ENCODE data around the gene NUP210L.
A peak's percentile ranks its signal among the peaks of the same experiment; 100 is the strongest.
"Not testable (repeated sequence)": the region's sequence is repeated elsewhere in the genome, so short reads cannot be mapped to it uniquely, and the experiment has no call there.

NUP210L gene

GRCh38 chr1:153991806-153992205, 163.1 kb downstream of the NUP210L start:
- no peak for DNase-seq (ENCODE audit: low spot score)

GRCh38 chr1:153991151-153991630, 163.7 kb downstream of the NUP210L start:
- DNase-seq (ENCODE audit: low spot score) = no peak

DNA sequence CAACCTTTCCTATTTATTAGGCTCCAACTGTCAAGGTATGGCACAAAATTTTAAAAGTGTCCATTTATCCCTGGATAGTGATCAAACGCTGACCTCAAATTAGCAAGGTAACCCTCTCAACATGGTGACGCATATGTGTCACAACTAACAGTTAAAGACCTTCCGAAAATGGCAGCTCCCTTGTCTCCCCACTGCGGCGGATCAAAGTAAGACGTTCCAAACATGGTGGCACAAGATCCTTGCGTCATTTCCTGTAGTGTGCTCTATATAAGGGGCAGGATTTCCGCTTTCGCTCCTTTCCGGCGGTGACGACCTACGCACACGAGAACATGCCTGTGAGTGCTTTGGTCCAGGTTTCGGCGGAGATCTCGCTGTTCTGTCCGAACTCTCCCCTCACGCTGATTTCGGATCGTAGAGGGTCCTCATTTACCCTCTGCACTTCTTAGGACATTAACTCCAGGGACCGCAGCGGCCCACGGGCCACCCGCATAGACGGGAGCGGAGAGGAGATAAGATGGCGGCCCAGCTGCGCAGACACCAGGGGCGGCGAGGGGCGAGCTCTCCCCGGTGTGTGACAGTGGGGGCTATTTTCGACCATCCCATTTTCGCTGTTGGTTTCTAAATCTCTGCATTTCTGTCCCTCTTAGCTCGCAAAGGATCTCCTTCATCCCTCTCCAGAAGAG, 164.3 kb downstream of the NUP210L start, which contains the start of gene RPS27:
Gene RPS27 (plus strand): TSS at position 295 of the 683 bp plus-strand sequence. CDS start 35 bp downstream, at position 330.
- DNase-seq (ENCODE audit: low spot score) = peak; percentile 96

GRCh38 chr1:153987621-153988020, 167.3 kb downstream of the NUP210L start:
- no peak for DNase-seq (ENCODE audit: low spot score)

- DNase-seq (ENCODE audit: low spot score) = no peak
Measured at GRCh38 chr1:153985941-153986761, 168.7 kb downstream of the NUP210L start, which contains the start of gene RAB13. TSS of gene RAB13 (minus strand) at chr1:153986339. CDS start at chr1:153986236, 103 bp downstream.

GRCh38 chr1:153985341-153985912, 169.4 kb downstream of the NUP210L start:
- peak; percentile 27 for DNase-seq (ENCODE audit: low spot score)

- DNase-seq (ENCODE audit: low spot score) = no peak
Measured at GRCh38 chr1:153984123-153984894, 170.6 kb downstream of the NUP210L start.

DNA sequence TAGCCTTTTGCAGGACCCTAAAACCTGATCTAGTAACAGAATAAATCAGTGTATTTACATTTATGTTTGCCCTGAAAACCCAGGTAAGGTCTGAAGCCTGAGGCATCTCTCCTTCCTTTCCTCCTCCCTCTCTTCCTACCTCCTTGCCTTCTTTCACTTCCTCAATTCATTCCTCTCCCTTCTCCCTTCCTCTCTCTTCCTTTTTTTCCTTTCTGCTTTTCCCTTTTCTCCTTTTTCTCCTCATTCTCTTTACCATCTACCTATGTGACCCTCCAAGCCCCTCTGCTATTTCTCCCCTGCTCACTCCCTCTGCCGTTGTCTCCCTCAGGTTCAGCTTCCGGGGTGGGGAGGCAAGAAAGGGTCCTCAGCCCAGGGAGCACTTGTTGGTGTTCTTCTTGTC, 173.1 kb downstream of the NUP210L start:
- not testable (repeated sequence) for DNase-seq (ENCODE audit: low spot score)

GRCh38 chr1:153979091-153979490, 175.8 kb downstream of the NUP210L start:
- DNase-seq (ENCODE audit: low spot score) = not testable (repeated sequence)

DNA sequence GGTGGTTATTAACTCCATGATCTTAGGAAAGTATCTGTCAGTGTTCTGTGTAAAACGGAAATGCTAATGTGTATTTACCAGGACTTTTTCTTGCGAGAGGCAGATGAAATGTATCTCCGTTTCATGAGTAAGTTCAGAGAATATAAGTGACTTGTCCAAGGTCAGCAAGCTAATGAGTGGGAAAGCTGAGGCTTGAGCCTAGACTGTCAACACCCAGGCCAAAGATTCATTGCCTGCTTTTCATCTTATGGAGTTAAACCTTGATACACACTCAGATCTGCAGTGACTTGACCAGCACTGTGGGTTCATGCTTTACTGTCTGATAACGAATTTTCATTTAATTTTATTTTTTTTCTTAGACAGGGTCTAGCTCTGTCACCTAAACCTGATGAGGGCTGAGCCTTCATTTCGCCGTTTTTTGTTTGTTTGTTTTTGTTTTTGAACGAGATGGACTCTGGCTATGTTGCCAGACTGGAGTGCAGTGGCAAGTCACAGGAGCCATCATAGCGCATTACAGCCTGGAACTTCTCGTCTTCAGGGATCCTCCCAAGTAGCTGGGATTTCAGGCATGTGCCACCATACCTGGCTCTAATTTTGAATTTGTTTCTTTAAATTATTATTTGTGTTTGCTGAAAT, 176.5 kb downstream of the NUP210L start:
- DNase-seq (ENCODE audit: low spot score) = no peak

- peak; percentile 79 for DNase-seq (ENCODE audit: low spot score)
Measured at GRCh38 chr1:153977250-153978240, 177.3 kb downstream of the NUP210L start, which contains the start of gene JTB. TSS of gene JTB (minus strand) at chr1:153977674. CDS start at chr1:153977252, 422 bp downstream.

DNA sequence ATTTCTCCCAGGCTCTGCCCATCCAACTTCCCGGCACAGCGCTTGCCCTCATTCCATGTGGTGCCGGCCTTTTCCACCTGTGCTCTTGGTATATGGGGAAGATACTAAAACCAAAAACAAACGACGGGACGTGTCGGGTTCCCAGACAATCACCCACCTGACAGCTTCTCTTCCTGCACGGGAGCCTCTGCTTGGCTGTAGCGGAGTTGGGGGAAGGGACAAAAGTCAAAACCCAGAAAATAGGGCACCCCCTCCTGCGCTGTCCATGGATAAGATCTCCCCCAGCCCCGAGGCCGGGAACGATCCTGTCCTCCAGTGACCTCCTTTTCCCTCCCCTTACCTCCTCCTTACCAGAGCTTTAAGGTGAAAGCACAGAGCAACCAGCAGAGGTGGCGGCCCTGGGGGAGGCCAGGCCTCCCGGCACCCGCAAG, 178.0 kb downstream of the NUP210L start:
- no peak for DNase-seq (ENCODE audit: low spot score)

GRCh38 chr1:153973525-153973924, 181.3 kb downstream of the NUP210L start:
- no peak for DNase-seq (ENCODE audit: low spot score)

- no peak for DNase-seq (ENCODE audit: low spot score)
Measured at GRCh38 chr1:153973071-153973470, 181.8 kb downstream of the NUP210L start.

DNA sequence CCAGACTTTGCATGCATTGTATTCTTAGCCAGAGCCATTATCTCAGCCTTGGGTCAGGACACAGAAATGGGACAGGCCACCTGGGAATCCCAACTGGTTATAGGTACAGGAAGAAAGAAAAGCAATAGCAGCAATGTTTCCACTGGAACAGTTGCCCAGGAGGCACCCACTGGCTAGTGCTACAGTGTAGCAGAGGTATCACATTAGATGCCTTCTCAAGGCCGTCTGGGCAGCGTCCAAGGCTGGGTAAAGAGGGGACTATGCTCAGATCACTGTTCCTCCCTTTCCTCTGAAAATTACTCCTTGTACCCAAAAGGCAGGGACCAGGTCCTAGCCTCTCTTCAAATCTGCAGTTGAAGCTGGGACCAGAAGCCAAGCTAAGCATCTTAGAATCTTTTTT, 184.5 kb downstream of the NUP210L start:
- no peak for DNase-seq (ENCODE audit: low spot score)

DNA sequence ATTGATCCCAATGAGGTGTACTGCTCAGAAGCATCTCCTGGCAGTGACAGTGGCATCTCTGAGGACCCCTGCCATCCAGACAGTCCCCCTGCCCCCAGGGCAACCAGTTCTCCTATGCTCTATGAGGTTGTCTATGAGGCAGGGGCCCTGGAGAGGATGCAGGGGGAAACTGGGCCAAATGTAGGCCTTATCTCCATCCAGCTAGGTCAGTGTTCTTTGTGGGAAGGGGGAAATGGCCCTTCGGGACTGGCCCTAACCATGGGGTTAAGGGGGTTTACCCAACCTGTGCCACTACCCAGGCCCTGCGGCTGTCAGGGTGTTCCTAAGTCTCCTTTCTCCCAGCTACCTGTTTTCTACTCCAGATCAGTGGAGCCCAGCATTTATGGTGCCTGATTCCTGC, 185.9 kb downstream of the NUP210L start:
- no peak for DNase-seq (ENCODE audit: low spot score)

GRCh38 chr1:153968408-153968807, 186.5 kb downstream of the NUP210L start:
- no peak for DNase-seq (ENCODE audit: low spot score)

- no peak for DNase-seq (ENCODE audit: low spot score)
Measured at GRCh38 chr1:153968000-153968363, 186.9 kb downstream of the NUP210L start.

DNA sequence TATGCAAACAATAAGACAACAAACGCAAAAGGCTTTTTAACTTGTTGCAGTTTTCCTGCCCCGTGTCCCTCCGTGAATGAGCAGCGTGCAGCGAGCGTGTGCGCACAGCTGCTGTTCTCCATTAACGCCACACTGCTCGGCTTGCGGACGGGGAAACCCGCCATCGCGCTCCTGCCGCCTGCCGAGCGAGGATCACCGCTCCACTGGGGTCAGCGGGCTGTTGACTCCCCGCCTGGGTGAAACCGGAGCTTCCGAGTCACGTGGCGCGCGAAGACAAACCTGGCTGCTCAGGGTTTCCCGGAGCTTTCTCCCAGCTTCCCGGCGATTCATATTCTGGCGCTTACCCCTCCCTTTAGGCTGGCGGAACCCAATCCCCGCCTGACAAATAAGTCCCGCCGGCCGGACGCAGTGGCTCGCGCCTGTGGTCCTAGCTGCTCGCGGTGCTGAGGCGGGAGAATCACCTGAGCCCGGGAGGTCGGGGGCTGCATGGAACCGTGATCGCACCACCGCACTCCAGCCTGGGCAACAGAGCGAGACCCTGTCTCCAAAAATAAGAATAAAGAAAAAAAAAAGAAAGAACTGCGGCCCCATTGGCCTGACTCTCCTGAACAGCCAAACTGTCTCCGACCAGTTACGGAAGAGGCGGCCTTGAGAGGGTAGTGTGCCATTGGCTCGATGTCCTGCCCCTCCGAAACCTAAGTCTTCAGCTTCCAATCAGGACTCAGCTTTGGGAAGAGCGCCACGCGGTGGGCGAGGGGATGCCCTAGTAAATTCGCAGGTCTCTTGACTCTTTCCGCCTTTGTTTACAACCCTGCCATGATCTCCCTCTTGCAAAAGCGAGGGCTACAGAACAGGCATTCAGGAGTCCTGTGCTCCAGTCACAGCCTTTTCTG, 187.5 kb downstream of the NUP210L start, which contains the start of gene CREB3L4:
Gene CREB3L4 (plus strand): TSS at position 796 of the 893 bp plus-strand sequence. CDS start 624 bp downstream, outside the sequence.
- DNase-seq (ENCODE audit: low spot score) = peak; percentile 89

All from CD4-positive, alpha-beta T cell treated with Interleukin-15 for 4 hours (primary cell).